AG04449 (cell line): ENCODE measurements around the gene USP54.
A peak's percentile ranks its signal among the peaks of the same experiment; 100 is the strongest.

Experiments used
- CTCF ChIA-PET: fragments of 350-600 bp; formaldehyde crosslinking; extraction: SDS; loops from one replicate; lab custom pipeline; 2021; ENCODE audit warnings: antibody characterized with exemption; lab: Yijun Ruan, JAX
- POLR2A ChIA-PET: fragments of 400-600, 350-600 bp; formaldehyde crosslinking; extraction: SDS; loops from one replicate; lab custom pipeline; 2020; ENCODE audit warnings: antibody characterized with exemption, inconsistent platforms; lab: Yijun Ruan, JAX
- DNase-seq: peaks from one replicate; pipeline ENCODE4 v3.0.0-alpha.2; 2010; ENCODE audit warnings: low read depth, low spot score
- H3K4me3 ChIP-seq: 2 replicates; pipeline ENCODE4 v1.5.1; 2011; ENCODE audit warnings: low read depth, mild to moderate bottlenecking, control low read depth, low read length
- TF ChIP-seq, protein P1 (sequence below): IDR thresholded peaks from one replicate; pipeline ENCODE4 v1.5.1; 2011; ENCODE audit warnings: mild to moderate bottlenecking, moderate library complexity, low read length, control low read depth, inconsistent platforms; ENCODE audit not compliant: insufficient read depth; ENCODE audit errors: missing control alignments

USP54 gene

DNA sequence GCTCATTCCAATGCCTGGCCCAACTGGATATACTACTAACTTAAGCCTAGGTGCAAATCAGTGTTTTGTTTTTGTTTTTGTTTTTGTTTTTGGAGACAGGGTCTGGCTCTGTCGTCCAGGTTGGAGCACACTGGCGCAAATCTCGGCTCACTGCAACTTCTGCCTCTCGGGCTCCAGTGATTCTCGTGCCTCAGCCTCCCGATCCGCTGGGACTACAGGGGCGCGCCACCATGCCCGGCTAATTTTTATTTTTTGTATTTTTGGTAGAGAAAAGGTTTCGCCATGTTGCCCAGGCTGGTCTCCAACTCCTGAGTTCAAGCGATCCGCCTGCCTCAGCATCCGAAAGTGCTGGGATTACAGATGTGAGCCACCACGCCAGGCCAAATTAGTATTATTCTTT, 96.9 kb downstream of the USP54 start:
- ChIA-PET POLR2A (interaction anchor here (1.1 kb wide), 1 partner anchor 80 kb away, joined by 3 read pairs; the partner anchor contains the start of gene ANXA7), CTCF (interaction anchor here (1.0 to 1.4 kb wide), 2 partner anchors 35 to 36 kb away, joined by 3 to 4 read pairs; no protein-coding TSS in a partner anchor)
- H3K4me3 ChIP-seq = peak overlapping the region; percentile 87
- no peak for DNase-seq
- TF ChIP-seq, protein P1, sequence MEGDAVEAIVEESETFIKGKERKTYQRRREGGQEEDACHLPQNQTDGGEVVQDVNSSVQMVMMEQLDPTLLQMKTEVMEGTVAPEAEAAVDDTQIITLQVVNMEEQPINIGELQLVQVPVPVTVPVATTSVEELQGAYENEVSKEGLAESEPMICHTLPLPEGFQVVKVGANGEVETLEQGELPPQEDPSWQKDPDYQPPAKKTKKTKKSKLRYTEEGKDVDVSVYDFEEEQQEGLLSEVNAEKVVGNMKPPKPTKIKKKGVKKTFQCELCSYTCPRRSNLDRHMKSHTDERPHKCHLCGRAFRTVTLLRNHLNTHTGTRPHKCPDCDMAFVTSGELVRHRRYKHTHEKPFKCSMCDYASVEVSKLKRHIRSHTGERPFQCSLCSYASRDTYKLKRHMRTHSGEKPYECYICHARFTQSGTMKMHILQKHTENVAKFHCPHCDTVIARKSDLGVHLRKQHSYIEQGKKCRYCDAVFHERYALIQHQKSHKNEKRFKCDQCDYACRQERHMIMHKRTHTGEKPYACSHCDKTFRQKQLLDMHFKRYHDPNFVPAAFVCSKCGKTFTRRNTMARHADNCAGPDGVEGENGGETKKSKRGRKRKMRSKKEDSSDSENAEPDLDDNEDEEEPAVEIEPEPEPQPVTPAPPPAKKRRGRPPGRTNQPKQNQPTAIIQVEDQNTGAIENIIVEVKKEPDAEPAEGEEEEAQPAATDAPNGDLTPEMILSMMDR = no peak

DNA sequence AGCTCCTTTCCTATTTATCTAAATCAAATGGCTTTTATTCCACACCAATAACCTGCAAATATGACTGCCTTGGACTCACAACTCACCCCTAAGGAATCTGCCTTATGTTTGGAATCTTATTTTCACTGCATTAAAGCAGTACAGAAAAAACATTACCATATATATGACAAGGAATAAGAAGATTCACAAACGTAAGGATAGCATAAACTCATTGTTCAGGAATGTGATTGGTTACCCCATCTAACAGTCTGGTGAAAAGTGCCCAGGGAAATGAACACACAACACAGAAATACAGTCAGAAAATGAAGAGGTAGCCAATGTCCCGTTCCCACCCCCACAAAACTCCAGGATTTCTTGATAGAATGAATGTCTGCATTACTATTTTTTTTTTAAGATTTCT, 97.4 kb downstream of the USP54 start:
- ChIA-PET CTCF (interaction anchor here (1.0 kb wide), 1 partner anchor 36 kb away, joined by 3 read pairs; no protein-coding TSS in a partner anchor), POLR2A (interaction anchor here (1.1 kb wide), 1 partner anchor 80 kb away, joined by 3 read pairs; the partner anchor contains the start of gene ANXA7)
- H3K4me3 ChIP-seq = no peak overlapping the region; the same call in none of the 2 replicates
- TF ChIP-seq, protein P1 = no peak
- DNase-seq = peak; percentile 84

DNA sequence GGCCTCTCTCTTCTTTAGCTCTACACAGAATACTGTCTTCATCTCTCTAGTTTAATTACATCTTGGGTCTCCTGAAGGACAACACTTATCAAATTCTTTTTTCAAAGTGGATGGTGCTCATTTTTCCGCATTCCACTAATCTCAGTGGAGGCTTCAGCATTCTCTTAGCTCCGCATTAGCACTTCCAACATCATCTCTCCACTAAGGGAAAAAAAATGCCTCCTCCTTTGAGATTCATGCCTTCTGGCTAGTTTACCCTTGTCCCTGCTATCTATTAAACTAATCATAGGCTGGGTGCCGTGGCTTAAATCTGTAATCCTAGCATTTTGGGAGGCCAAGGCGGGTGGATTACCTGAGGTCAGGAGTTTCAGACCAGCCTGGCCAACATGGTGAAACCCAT, 104.5 kb downstream of the USP54 start:
- DNase-seq = no peak
- no peak overlapping the region for H3K4me3 ChIP-seq
- TF ChIP-seq, protein P1 = no peak
- CTCF ChIA-PET = no interaction called here
- POLR2A ChIA-PET = interaction anchor here (1.3 kb wide), 1 partner anchor 9 kb away, joined by 3 read pairs; no protein-coding TSS in a partner anchor

DNA sequence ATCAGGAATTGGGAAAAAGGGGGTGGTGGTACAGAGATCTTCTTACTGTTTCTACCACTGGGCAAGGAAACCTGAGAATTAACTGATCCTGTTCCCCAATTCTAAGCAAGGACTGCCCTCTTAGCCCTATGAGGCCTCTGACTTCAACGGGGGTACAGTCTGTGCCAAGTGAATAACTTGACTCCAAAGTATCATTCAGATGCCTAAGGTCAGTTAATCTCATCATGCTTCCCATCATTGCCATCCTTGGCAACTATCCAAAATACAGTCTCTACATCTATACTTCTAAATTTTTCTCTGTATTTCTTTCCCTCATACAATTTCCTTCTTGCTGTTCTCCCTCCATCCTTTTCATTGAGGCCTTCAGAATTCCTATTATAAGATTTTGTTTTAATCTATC, 105.8 kb downstream of the USP54 start:
- no peak overlapping the region for H3K4me3 ChIP-seq
- TF ChIP-seq, protein P1 = no peak
- CTCF ChIA-PET = no interaction called here
- POLR2A ChIA-PET = interaction anchor here (1.3 kb wide), 1 partner anchor 10 kb away, joined by 3 read pairs; no protein-coding TSS in a partner anchor
- no peak for DNase-seq

- no peak for DNase-seq
- TF ChIP-seq, protein P1 = no peak
- ChIA-PET CTCF (no interaction called here), POLR2A (no interaction called here)
- no peak overlapping the region for H3K4me3 ChIP-seq
These were observed 111.0 kb downstream of the USP54 start for GRCh38 chr10:73480158-73480557.

- ChIA-PET POLR2A (no interaction called here), CTCF (no interaction called here)
- no peak for DNase-seq
- TF ChIP-seq, protein P1 = no peak
- H3K4me3 ChIP-seq = no peak overlapping the region
These were observed 112.5 kb downstream of the USP54 start for GRCh38 chr10:73478636-73479035.
